Measurements from ENCODE around the gene TGM2.

DNA sequence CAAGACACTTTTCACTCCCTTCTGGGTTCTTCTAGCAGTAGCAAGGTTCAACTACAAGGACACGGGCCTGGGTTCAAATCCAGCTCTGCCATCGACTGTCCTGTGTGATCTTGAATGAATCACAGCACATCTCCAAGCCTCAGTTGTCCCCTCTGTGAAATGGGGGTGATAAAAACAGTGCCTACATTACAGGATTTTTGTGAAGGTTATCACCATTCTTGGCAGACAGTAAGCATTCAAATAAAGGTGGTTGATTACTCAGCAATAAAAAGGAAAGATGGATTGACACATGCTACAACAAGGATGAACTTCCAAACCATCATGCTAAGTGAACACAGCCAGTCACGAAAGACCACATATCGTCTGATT lies 6.6 kb upstream of the TGM2 start:
- no peak for TF ChIP-seq POLR2A (IDR thresholded peaks at IDR 0.05; ENCODE audit: low read depth, low read length)
- no peak for TF ChIP-seq TAF1 (IDR thresholded peaks at IDR 0.05; ENCODE audit: borderline replicate concordance, low read depth, low read length)
- TF ChIP-seq POLR2AphosphoS5 (IDR thresholded peaks at IDR 0.05; ENCODE audit: low read depth, low read length): no peak
